ENCODE measurements around the gene KIAA1217.
A peak's percentile ranks its signal among the peaks of the same experiment; 100 is the strongest.

Gene KIAA1217

DNA sequence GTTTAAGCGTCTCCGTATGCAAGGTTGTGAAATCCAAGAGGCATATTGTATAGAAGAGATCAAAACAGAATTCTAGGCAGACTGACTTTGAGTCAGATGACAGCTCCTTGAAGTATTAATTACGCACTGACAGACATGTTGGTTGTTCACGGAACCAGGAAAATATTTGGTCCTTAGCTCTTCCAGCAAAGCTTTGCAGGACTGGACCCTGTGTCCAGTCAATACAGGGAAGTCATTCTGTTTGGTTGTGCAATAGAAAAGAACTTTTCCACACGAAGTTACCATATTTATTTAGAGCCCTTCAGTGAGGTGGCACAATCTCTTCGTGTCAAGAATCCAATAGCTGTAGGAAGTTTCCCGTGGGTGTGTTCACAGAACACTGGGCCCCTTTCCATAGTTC lies 309.5 kb downstream of the KIAA1217 start:
- H2AFZ ChIP-seq (ENCODE audit: low read depth, low read length): no peak overlapping the region
- no peaks in the 10 kb centered on the region for H4K20me1 ChIP-seq (ENCODE audit: insufficient read depth, low read length)
- H3K4me3 ChIP-seq (ENCODE audit: low read length): no peak overlapping the region
- no peak overlapping the region for H3K27ac ChIP-seq (ENCODE audit: low read length)
- no peaks in the 10 kb centered on the region for H3K36me3 ChIP-seq (replicated peaks; ENCODE audit: low read depth, low read length)
- H3K4me1 ChIP-seq (ENCODE audit: low read length): peaks cover 5% of the 10 kb centered on the region; the same call in 1 of the 2 replicates
- no peaks in the 10 kb centered on the region for H3K27me3 ChIP-seq (ENCODE audit: low read depth, low read length)
- H3K9ac ChIP-seq (ENCODE audit: low read length): no peak overlapping the region
- no peak for TF ChIP-seq EZH2phosphoT487 (IDR thresholded peaks at IDR 0.05; ENCODE audit: low read depth)
- TF ChIP-seq, protein P1, sequence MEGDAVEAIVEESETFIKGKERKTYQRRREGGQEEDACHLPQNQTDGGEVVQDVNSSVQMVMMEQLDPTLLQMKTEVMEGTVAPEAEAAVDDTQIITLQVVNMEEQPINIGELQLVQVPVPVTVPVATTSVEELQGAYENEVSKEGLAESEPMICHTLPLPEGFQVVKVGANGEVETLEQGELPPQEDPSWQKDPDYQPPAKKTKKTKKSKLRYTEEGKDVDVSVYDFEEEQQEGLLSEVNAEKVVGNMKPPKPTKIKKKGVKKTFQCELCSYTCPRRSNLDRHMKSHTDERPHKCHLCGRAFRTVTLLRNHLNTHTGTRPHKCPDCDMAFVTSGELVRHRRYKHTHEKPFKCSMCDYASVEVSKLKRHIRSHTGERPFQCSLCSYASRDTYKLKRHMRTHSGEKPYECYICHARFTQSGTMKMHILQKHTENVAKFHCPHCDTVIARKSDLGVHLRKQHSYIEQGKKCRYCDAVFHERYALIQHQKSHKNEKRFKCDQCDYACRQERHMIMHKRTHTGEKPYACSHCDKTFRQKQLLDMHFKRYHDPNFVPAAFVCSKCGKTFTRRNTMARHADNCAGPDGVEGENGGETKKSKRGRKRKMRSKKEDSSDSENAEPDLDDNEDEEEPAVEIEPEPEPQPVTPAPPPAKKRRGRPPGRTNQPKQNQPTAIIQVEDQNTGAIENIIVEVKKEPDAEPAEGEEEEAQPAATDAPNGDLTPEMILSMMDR (IDR thresholded peaks at IDR 0.05; ENCODE audit: low read depth, low read length): no peak
- H3K79me2 ChIP-seq (ENCODE audit: low read length): no peaks in the 10 kb centered on the region
- H3K9me3 ChIP-seq (ENCODE audit: insufficient read depth, low read length): no peaks in the 10 kb centered on the region
- H3K4me2 ChIP-seq (ENCODE audit: low read length): no peak overlapping the region

DNA sequence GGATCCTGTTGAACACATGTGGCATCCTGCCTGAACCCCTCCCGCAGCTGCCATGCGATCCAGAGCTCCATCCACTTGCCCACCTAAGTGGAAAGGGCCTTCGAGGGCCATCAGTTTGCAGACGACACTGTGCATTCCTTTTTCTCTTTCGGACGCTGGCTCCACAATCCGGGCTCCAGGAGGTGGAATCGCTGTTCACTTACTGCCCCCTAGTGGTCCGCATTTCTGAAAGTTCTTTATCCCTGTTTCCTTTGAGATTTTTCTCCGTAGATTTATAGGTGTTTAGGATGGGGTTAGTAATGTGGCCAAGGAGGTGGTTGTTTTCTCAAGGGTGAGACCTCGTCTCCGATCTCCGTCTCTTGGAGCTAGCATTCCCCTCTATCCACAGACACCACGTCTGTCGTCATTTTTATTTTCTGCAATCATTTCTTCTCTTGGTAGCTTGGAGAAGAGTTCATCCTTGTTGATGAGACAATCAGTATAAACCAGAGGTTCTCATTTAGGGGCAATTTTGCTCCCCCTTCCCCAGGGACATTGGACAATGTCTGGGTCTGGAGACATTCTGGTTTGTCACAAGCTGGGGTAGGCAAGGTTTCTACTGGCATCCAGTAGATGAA lies 310.2 kb downstream of the KIAA1217 start:
- H3K4me3 ChIP-seq (ENCODE audit: low read length): peak overlapping the region; percentile 74

DNA sequence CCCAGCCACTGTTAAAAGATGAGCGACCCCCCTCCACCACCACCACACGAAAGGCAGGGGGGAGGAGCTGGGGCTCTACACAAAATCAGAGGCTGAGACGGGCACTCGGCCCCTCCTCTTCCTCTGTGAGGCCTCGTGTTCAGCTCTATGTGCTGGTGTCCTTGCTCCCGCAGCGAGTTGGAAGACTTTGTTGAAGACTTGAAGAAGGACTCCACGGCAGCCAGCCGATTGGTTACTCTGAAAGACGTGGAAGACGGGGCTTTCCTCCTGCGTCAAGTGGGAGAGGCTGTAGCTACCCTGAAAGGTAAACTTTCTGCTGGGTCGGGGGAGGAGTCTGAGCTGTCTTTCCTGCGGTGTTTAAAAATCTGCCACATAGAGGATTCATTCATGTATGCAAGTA lies 311.0 kb downstream of the KIAA1217 start:
- Histone ChIP-seq H3K27me3 (ENCODE audit: low read depth, low read length) (no peaks in the 10 kb centered on the region), H3K79me2 (ENCODE audit: low read length) (no peaks in the 10 kb centered on the region), H4K20me1 (ENCODE audit: insufficient read depth, low read length) (no peaks in the 10 kb centered on the region), H3K9ac (ENCODE audit: low read length) (peak overlapping the region; percentile 27; the same call in 1 of the 2 replicates), H2AFZ (ENCODE audit: low read depth, low read length) (peak overlapping the region; percentile 66; the same call in 1 of the 2 replicates), H3K4me1 (ENCODE audit: low read length) (peaks cover 5% of the 10 kb centered on the region; the same call in 1 of the 2 replicates), H3K4me3 (ENCODE audit: low read length) (peak overlapping the region; percentile 74), H3K4me2 (ENCODE audit: low read length) (peak overlapping the region; percentile 89), H3K9me3 (ENCODE audit: insufficient read depth, low read length) (no peaks in the 10 kb centered on the region), H3K36me3 (replicated peaks; ENCODE audit: low read depth, low read length) (no peaks in the 10 kb centered on the region), H3K27ac (ENCODE audit: low read length) (no peak overlapping the region)
- TF ChIP-seq EZH2phosphoT487 (IDR thresholded peaks at IDR 0.05; ENCODE audit: low read depth): no peak
- TF ChIP-seq, protein P1 (IDR thresholded peaks at IDR 0.05; ENCODE audit: low read depth, low read length): no peak

More for the DNA sequence above, 310.2 kb downstream of the KIAA1217 start:
- peak overlapping the region; percentile 89 for H3K4me2 ChIP-seq (ENCODE audit: low read length)
- peaks cover 5% of the 10 kb centered on the region; the same call in 1 of the 2 replicates for H3K4me1 ChIP-seq (ENCODE audit: low read length)
- H3K27me3 ChIP-seq (ENCODE audit: low read depth, low read length): no peaks in the 10 kb centered on the region
- H3K9ac ChIP-seq (ENCODE audit: low read length): peak overlapping the region; percentile 27; the same call in 1 of the 2 replicates
- no peaks in the 10 kb centered on the region for H4K20me1 ChIP-seq (ENCODE audit: insufficient read depth, low read length)
- TF ChIP-seq, protein P1 (IDR thresholded peaks at IDR 0.05; ENCODE audit: low read depth, low read length): peak; percentile 73
- TF ChIP-seq EZH2phosphoT487 (IDR thresholded peaks at IDR 0.05; ENCODE audit: low read depth): no peak
- no peaks in the 10 kb centered on the region for H3K9me3 ChIP-seq (ENCODE audit: insufficient read depth, low read length)
- no peaks in the 10 kb centered on the region for H3K79me2 ChIP-seq (ENCODE audit: low read length)
- no peak overlapping the region for H3K27ac ChIP-seq (ENCODE audit: low read length)
- no peak overlapping the region; the same call in 1 of the 2 replicates for H2AFZ ChIP-seq (ENCODE audit: low read depth, low read length)
- no peaks in the 10 kb centered on the region for H3K36me3 ChIP-seq (replicated peaks; ENCODE audit: low read depth, low read length)

DNA sequence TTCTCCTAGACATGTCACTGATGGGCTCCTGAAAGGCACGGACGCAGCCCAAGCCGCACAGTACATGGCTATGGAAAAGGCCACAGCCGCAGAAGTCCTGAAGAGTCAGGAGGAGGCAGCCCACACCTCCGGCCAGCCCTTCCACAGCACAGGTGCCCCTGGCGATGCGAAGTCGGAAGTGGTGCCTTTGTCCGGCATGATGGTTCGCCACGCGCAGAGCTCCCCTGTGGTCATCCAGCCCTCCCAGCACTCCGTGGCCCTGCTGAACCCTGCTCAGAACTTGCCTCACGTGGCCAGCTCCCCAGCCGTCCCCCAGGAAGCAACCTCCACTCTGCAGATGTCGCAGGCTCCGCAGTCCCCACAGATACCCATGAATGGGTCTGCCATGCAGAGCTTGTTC lies 315.4 kb downstream of the KIAA1217 start:
- TF ChIP-seq, protein P1 (IDR thresholded peaks at IDR 0.05; ENCODE audit: low read depth, low read length): no peak
- no peak for TF ChIP-seq EZH2phosphoT487 (IDR thresholded peaks at IDR 0.05; ENCODE audit: low read depth)
- Histone ChIP-seq H3K79me2 (ENCODE audit: low read length) (no peaks in the 10 kb centered on the region), H3K36me3 (replicated peaks; ENCODE audit: low read depth, low read length) (no peaks in the 10 kb centered on the region), H3K4me3 (ENCODE audit: low read length) (no peak overlapping the region), H3K9ac (ENCODE audit: low read length) (no peak overlapping the region), H2AFZ (ENCODE audit: low read depth, low read length) (no peak overlapping the region), H3K27me3 (ENCODE audit: low read depth, low read length) (no peaks in the 10 kb centered on the region), H4K20me1 (ENCODE audit: insufficient read depth, low read length) (no peaks in the 10 kb centered on the region), H3K27ac (ENCODE audit: low read length) (no peak overlapping the region), H3K4me2 (ENCODE audit: low read length) (no peak overlapping the region), H3K9me3 (ENCODE audit: insufficient read depth, low read length) (no peaks in the 10 kb centered on the region), H3K4me1 (ENCODE audit: low read length) (peaks cover 5% of the 10 kb centered on the region; the same call in 1 of the 2 replicates)
